Muscle layer of duodenum (tissue), 2 donors: ENCODE measurements around the gene AKAP3.

Experiments
- H3K27ac ChIP-seq: one replicate; pipeline ENCODE4 v1.7.0; 2013; ENCODE audit warnings: mild to moderate bottlenecking, low read length
- H3K27me3 ChIP-seq: one replicate; pipeline ENCODE4 v1.7.0; 2013; ENCODE audit warnings: low read depth, mild to moderate bottlenecking, control low read depth, low read length
- H3K36me3 ChIP-seq, 2 donors: one replicate each; pipeline ENCODE4 v1.7.0; 2013; ENCODE audit warnings: low read length in 2 of 2, control low read depth in 1 of 2, mild to moderate bottlenecking in 1 of 2; ENCODE audit not compliant: insufficient read depth in 2 of 2, control insufficient read depth in 1 of 2
- H3K4me1 ChIP-seq, 2 donors: one replicate each; pipeline ENCODE4 v1.7.0; 2013; ENCODE audit warnings: low read length in 2 of 2, mild to moderate bottlenecking in 2 of 2, control low read depth in 1 of 2, moderate library complexity in 1 of 2; ENCODE audit not compliant: insufficient read depth in 2 of 2, control insufficient read depth in 1 of 2
- H3K4me3 ChIP-seq, 2 donors: one replicate each; pipeline ENCODE4 v1.7.0; 2013; ENCODE audit warnings: low read length in 2 of 2, low read depth in 1 of 2, mild to moderate bottlenecking in 1 of 2
- H3K9me3 ChIP-seq, 2 donors: one replicate each; pipeline ENCODE4 v1.7.0; 2013; ENCODE audit warnings: low read length in 2 of 2, control low read depth in 1 of 2, mild to moderate bottlenecking in 1 of 2; ENCODE audit not compliant: control insufficient read depth in 1 of 2
- donor health status: healthy.

Gene AKAP3

DNA sequence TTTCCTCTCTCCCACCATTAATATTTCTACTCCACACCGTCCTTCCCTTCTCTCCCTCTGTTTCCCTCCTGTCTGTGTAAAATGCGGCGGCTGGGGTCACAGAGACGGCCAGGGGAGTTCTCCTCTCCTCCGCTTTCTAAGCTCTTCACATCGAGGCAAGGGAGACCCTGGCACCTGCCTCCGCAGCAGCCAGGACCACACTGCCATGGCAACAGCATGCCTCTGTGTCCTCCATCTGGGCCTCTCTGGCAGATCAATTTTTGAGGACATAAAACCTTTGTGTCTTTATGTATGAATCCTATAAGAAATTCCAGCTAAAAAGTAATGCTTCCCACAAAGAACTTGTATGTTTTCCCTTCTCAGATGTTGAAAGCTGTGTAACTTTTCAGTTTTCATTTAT, 45.4 kb downstream of the AKAP3 start:
- peaks cover 0 to 17% of the 10 kb centered on the region in 2 donors for H3K4me1 ChIP-seq
- H3K4me3 ChIP-seq = no peak overlapping the region
- H3K9me3 ChIP-seq = no peaks in the 10 kb centered on the region
- no peak overlapping the region for H3K27ac ChIP-seq
- H3K36me3 ChIP-seq = no peaks in the 10 kb centered on the region
- no peaks in the 10 kb centered on the region for H3K27me3 ChIP-seq

DNA sequence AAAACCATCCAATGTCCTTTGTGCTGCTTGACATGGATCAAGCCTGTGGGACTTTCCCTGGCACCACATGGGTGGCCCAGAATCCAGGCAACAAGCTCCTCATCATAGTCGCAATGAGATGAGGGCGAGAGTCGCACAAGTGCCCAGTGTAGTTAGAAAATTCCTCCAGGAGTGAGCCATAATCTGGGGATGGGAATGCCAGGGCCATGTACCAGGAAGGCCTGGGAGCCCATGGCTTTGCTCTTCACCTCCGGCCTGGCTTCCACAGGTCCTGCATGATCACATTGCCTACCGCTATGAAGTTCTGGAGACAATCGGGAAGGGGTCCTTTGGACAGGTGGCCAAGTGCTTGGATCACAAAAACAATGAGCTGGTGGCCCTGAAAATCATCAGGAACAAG, 53.0 kb downstream of the AKAP3 start:
- H3K27ac ChIP-seq = no peak overlapping the region
- no peaks in the 10 kb centered on the region for H3K27me3 ChIP-seq
- H3K4me1 ChIP-seq = no peaks in the 10 kb centered on the region
- no peaks in the 10 kb centered on the region for H3K36me3 ChIP-seq
- no peak overlapping the region for H3K4me3 ChIP-seq
- no peaks in the 10 kb centered on the region for H3K9me3 ChIP-seq

DNA sequence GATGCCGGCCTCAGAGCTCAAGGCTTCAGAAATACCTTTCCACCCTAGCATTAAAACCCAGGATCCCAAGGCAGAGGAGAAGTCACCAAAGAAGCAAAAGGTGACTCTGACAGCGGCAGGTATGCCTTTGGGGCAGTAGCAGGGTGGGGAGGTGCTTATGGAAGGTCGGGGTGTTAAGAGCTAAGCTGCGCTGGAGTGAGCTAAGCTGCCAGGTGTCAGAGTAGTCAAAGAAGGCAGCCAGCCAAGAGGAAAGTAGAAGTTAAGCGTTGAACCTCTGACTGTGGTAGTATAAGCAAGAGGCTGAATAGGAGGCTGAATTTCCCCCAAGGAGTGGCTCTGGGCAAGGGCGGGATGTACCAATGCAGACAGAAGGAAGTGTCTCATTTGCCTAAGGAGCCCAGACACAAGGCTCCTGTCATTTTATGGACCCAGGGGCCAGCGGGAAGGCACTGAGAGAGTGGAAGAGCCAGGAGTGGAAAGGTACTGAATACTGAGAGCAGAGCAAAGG, 57.6 kb downstream of the AKAP3 start:
- Histone ChIP-seq H3K4me1 (no peaks in the 10 kb centered on the region), H3K9me3 (no peaks in the 10 kb centered on the region), H3K27ac (no peak overlapping the region), H3K4me3 (no peak overlapping the region), H3K36me3 (no peaks in the 10 kb centered on the region), H3K27me3 (no peaks in the 10 kb centered on the region)

DNA sequence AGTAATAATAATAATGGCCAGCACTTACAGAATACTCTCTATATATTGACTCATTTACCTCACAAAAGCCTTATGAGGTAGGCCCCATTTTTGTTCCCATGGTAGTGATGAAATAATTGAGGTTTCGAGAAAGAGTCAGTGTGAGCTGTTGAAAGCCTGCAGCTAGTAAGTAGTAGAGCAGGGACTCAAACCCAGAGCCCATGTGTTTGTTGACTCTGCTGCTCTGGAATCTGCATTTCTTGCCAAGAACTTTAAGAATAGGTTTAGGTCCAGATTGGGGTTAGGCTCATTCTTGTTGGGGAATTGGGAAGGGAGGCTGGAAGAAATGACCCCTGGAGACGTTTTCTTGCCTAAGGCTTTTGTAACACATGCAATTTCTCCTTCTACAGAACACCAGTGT, 58.9 kb downstream of the AKAP3 start:
- Histone ChIP-seq H3K4me1 (no peaks in the 10 kb centered on the region), H3K36me3 (no peaks in the 10 kb centered on the region), H3K27me3 (no peaks in the 10 kb centered on the region), H3K27ac (no peak overlapping the region), H3K9me3 (no peaks in the 10 kb centered on the region), H3K4me3 (no peak overlapping the region)

DNA sequence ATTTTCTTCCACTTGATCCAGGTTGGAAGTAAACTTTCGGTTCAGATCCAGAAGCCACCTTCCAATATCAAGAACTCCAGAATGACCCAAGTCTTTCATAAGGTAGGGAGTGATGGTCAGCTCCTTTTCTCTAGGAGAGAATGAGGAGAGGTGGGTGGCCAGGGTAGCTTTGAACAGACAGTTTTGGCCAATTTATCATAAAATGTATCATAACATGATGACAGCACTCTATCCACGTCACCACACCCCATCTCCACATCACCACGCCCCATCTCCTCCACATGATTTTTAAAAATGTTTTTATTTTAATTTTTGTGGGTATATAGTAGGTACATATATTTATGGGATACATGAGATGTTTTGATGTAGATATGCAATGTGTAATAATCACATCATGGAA, 59.9 kb downstream of the AKAP3 start:
- Histone ChIP-seq H3K27ac (no peak overlapping the region), H3K27me3 (no peaks in the 10 kb centered on the region), H3K36me3 (no peaks in the 10 kb centered on the region), H3K9me3 (no peaks in the 10 kb centered on the region), H3K4me3 (no peak overlapping the region), H3K4me1 (no peaks in the 10 kb centered on the region)

GRCh38 chr12:4587108-4587507, 61.7 kb downstream of the AKAP3 start:
- no peaks in the 10 kb centered on the region for H3K4me1 ChIP-seq
- no peaks in the 10 kb centered on the region for H3K27me3 ChIP-seq

DNA sequence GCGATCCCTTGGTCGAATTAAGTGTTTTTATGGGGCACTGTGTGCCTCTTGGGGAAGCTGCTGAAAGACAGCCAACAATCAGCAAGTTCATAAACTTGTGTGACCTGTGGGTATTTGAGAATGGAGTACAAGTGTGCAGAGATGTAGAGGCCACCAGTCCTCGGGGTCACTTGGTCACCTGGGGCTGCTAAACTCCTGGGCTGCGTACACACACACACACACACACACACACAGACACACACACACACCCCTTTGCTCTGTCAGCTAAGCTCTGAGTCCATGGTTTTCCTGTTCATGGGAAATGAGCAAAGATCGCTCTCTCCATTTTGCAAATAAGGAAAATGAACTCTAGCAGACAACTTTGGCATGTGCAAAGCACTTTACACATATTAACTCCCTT, 62.4 kb downstream of the AKAP3 start:
- Histone ChIP-seq H3K36me3 (no peaks in the 10 kb centered on the region), H3K27me3 (no peaks in the 10 kb centered on the region), H3K9me3 (no peaks in the 10 kb centered on the region), H3K4me3 (no peak overlapping the region), H3K27ac (no peak overlapping the region), H3K4me1 (no peaks in the 10 kb centered on the region)

More at GRCh38 chr12:4587108-4587507, 61.7 kb downstream of the AKAP3 start:
- no peaks in the 10 kb centered on the region for H3K36me3 ChIP-seq
- H3K27ac ChIP-seq = no peak overlapping the region
- H3K9me3 ChIP-seq = no peaks in the 10 kb centered on the region
- no peak overlapping the region for H3K4me3 ChIP-seq

DNA sequence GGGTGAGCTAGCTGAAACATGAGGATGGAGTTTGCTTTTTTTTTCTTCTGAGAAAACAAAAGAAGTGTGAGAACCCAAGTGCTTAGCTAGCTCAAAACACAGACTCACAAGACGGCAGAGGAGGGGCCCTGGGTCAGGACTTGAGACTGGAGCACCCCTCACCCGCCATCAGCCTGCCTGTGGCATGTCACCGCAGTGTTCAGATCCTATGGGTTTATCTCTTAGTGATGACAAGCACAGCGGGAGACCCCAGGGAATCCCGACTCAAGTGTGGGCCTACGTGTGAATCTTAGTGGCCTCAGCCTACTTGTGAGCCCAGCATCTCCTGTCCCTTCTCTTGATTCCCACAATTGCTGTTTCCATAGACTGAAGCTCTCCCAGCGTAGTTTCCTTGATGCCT, 64.0 kb downstream of the AKAP3 start:
- Histone ChIP-seq H3K36me3 (no peaks in the 10 kb centered on the region), H3K4me3 (no peak overlapping the region), H3K27ac (no peak overlapping the region), H3K9me3 (no peaks in the 10 kb centered on the region), H3K4me1 (no peaks in the 10 kb centered on the region), H3K27me3 (no peaks in the 10 kb centered on the region)

DNA sequence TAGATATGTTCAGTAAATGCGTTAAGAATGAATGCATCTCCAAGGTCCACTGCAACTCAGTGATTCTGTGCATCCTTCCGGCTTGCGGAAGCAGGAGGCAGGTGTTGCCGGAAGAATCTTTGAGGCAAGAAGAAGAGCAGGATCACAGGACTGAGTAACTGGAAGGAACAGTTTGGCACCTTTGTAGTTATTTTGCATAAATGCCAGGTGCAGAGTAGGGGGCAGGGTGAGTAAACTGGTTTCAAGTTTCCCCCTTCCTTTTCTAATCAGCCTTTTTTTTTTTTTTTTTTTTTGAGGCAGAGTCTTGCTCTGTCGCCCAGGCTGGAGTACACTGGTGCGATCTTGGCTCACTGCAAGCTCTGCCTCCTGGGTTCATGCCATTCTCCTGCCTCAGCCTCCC, 64.6 kb downstream of the AKAP3 start:
- H3K27me3 ChIP-seq = no peaks in the 10 kb centered on the region
- H3K27ac ChIP-seq = no peak overlapping the region
- H3K4me1 ChIP-seq = no peaks in the 10 kb centered on the region
- no peaks in the 10 kb centered on the region for H3K36me3 ChIP-seq
- no peaks in the 10 kb centered on the region for H3K9me3 ChIP-seq
- no peak overlapping the region for H3K4me3 ChIP-seq

- Histone ChIP-seq H3K9me3 (no peaks in the 10 kb centered on the region), H3K4me3 (no peak overlapping the region), H3K36me3 (no peaks in the 10 kb centered on the region), H3K4me1 (no peaks in the 10 kb centered on the region), H3K27me3 (no peaks in the 10 kb centered on the region), H3K27ac (no peak overlapping the region)
These were observed 68.6 kb downstream of the AKAP3 start for GRCh38 chr12:4580281-4580688.

- Histone ChIP-seq H3K4me1 (no peaks in the 10 kb centered on the region), H3K9me3 (no peaks in the 10 kb centered on the region), H3K27me3 (no peaks in the 10 kb centered on the region), H3K4me3 (no peak overlapping the region), H3K36me3 (no peaks in the 10 kb centered on the region), H3K27ac (no peak overlapping the region)
These were observed 69.3 kb downstream of the AKAP3 start for GRCh38 chr12:4579305-4580102.

DNA sequence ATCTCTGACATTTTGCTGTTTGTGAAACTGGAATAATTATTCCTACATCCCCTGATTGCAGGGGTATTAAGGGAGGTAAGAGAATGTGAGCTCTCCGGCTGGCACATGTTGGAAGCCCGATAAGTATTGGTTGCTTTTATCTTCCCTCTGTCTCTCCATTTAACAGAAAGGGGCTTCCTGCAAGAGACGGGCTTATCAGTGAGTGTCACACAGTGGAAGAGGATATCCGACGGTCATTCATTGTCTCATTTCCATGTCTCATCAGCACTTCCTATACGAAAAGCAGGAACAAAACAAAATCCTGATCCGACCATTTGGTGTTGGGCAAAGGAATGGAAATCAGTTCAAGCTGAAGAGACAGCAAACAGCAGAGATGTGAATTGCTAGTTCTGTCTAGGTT, 76.2 kb downstream of the AKAP3 start:
- H3K27ac ChIP-seq = no peak overlapping the region

More for the DNA sequence above, 76.2 kb downstream of the AKAP3 start:
- Histone ChIP-seq H3K36me3 (no peaks in the 10 kb centered on the region), H3K4me1 (no peaks in the 10 kb centered on the region), H3K9me3 (no peaks in the 10 kb centered on the region), H3K27me3 (no peaks in the 10 kb centered on the region), H3K4me3 (no peak overlapping the region)
